HCT116 (cell line): ENCODE data around the gene C1orf174. TPM values are rescaled to one million over a fixed set of nuclear protein-coding genes. Genes with fewer than 3 reads are reported as not detected.

Experiments used
- ATAC-seq: fragments of 200-7000 bp; cut with Tn5 transposase; 2 replicates; pipeline ENCODE4 v1.9.1; 2020; ENCODE audit warnings: mild to moderate bottlenecking, moderate library complexity
- BruUV-seq: library from RNA; stranded (reverse); fragments of 400-500 nt; replicated peaks from 2 replicates; lab custom pipeline; 2021; lab: Mats Ljungman, UMichigan
- CTCF ChIA-PET: fragments of 300-600 bp; sonication (Branson Sonifier 250); formaldehyde crosslinking; loops from one replicate; lab custom pipeline; 2021; ENCODE audit warnings: antibody characterized with exemption; lab: Charles Lee
- POLR2A ChIA-PET: fragments of 300-600, 350-600 bp; sonication (Branson Sonifier 250); formaldehyde crosslinking; loops from one replicate; lab custom pipeline; 2021; ENCODE audit warnings: antibody characterized with exemption; lab: Charles Lee
- RAD21 ChIA-PET, 2 experiments: fragments of 300-600 bp; sonication (Branson Sonifier 250); formaldehyde crosslinking; loops; one replicate each; lab custom pipeline; 2023; ENCODE audit warnings: low total read pairs in 2 of 2; ENCODE audit not compliant: uncharacterized antibody in 2 of 2, unreplicated experiment in 2 of 2, low non-redundant PET in 1 of 2; lab: Charles Lee
- DNase-seq: peaks from one replicate; pipeline ENCODE4 v3.0.0-alpha.2; 2010; ENCODE audit warnings: low read depth, low spot score
- H2AFZ ChIP-seq: fragments of 200-600 bp; shearing (Covaris generic), sonication (generic); 2 replicates; pipeline ENCODE4 v1.6.1; 2017; ENCODE audit warnings: low read depth, mixed run types, mixed read lengths, antibody characterized with exemption, low read length; ENCODE audit not compliant: poor library complexity, severe bottlenecking
- H3K27ac ChIP-seq: 2 replicates; pipeline ENCODE4 v1.5.1; 2012; ENCODE audit warnings: low read depth, low read length
- H3K27me3 ChIP-seq: fragments of 200-600 bp; sonication (generic); 2 replicates; pipeline ENCODE4 v1.6.1; 2016; ENCODE audit warnings: mixed run types, low read length, mixed read lengths; ENCODE audit not compliant: insufficient read depth
- H3K36me3 ChIP-seq, 2 experiments: fragments of 200-500 bp in 1 of 2; fragments of 200-600 bp in 1 of 2; sonication (Bioruptor generic) in 1 of 2; sonication (generic) in 1 of 2; 2 replicates each; pipeline versions ENCODE4 v1.5.1 to v1.6.1; 2014 to 2016; ENCODE audit warnings: low read length in 2 of 2, inconsistent platforms in 1 of 2, mixed read lengths in 1 of 2, mixed run types in 1 of 2; ENCODE audit not compliant: insufficient read depth in 2 of 2, control insufficient read depth in 1 of 2
- H3K4me1 ChIP-seq, 2 experiments: fragments of 200-600 bp in 1 of 2; sonication (generic) in 1 of 2; 2 replicates each; pipeline versions ENCODE4 v1.5.1 to v1.6.1; 2012 to 2017; ENCODE audit warnings: low read length in 2 of 2, inconsistent platforms in 1 of 2, mild to moderate bottlenecking in 1 of 2, mixed read lengths in 1 of 2, mixed run types in 1 of 2, moderate library complexity in 1 of 2; ENCODE audit not compliant: insufficient read depth in 2 of 2, control insufficient read depth in 1 of 2
- H3K4me2 ChIP-seq: fragments of 200-600 bp; sonication (generic); 2 replicates; pipeline ENCODE4 v1.6.1; 2017; ENCODE audit warnings: mixed run types, low read length, mixed read lengths
- H3K4me3 ChIP-seq, 2 experiments: fragments of 200-600 bp in 1 of 2; sonication (generic) in 1 of 2; replicated peaks in 1 of 2; 2 replicates each; pipeline ENCODE4 v1.5.1; 2011 to 2016; ENCODE audit warnings: low read length in 2 of 2, control low read depth in 1 of 2, low read depth in 1 of 2, mild to moderate bottlenecking in 1 of 2, mixed read lengths in 1 of 2, mixed run types in 1 of 2
- H3K79me2 ChIP-seq: fragments of 200-600 bp; sonication (generic); 2 replicates; pipeline ENCODE4 v1.6.1; 2017; ENCODE audit warnings: mild to moderate bottlenecking, mixed run types, low read length, moderate library complexity, mixed read lengths; ENCODE audit not compliant: insufficient read depth
- H3K9ac ChIP-seq: fragments of 200-600 bp; sonication (generic); 2 replicates; pipeline ENCODE4 v1.6.1; 2016; ENCODE audit warnings: low read length, mixed read lengths
- H3K9me2 ChIP-seq: fragments of 200-600 bp; sonication (generic), shearing (Covaris generic); 2 replicates; pipeline ENCODE4 v1.6.1; 2017; ENCODE audit warnings: mixed run types, mild to moderate bottlenecking, moderate library complexity; ENCODE audit not compliant: insufficient read depth
- H3K9me3 ChIP-seq, 2 experiments: fragments of 200-500 bp in 1 of 2; fragments of 200-600 bp in 1 of 2; sonication (Bioruptor generic) in 1 of 2; sonication (generic) in 1 of 2; 2 replicates each; pipeline ENCODE4 v1.6.1; 2014 to 2017; ENCODE audit warnings: low read length in 2 of 2, mixed read lengths in 2 of 2, inconsistent platforms in 1 of 2, low read depth in 1 of 2, mild to moderate bottlenecking in 1 of 2, mixed run types in 1 of 2, moderate library complexity in 1 of 2; ENCODE audit not compliant: control insufficient read depth in 1 of 2, insufficient read depth in 1 of 2
- H4K20me1 ChIP-seq: fragments of 200-600 bp; sonication (generic), shearing (Covaris generic); 2 replicates; pipeline ENCODE4 v1.6.1; 2017; ENCODE audit warnings: mixed run types, mild to moderate bottlenecking, moderate library complexity; ENCODE audit not compliant: insufficient read depth
- ATF3 ChIP-seq: IDR thresholded peaks from 2 replicates; pipeline ENCODE4 v1.6.1; 2012
- CBX3 ChIP-seq: IDR thresholded peaks from 2 replicates; pipeline ENCODE4 v1.6.1; 2012; ENCODE audit warnings: low read depth
- CEBPB ChIP-seq: IDR thresholded peaks from 2 replicates; pipeline ENCODE4 v1.6.1; 2012; ENCODE audit warnings: low read depth
- EGR1 ChIP-seq: IDR thresholded peaks from 2 replicates; pipeline ENCODE4 v1.6.1; 2012; ENCODE audit warnings: low read depth
- ELF1 ChIP-seq: IDR thresholded peaks from 2 replicates; pipeline ENCODE4 v1.6.1; 2012; ENCODE audit warnings: low read depth, borderline replicate concordance
- EZH2phosphoT487 ChIP-seq: fragments of 200-600 bp; IDR thresholded peaks from 2 replicates; pipeline ENCODE4 v1.6.1; 2018; ENCODE audit warnings: antibody characterized with exemption, borderline replicate concordance
- FOSL1 ChIP-seq: IDR thresholded peaks from 2 replicates; pipeline ENCODE4 v1.6.1; 2012; ENCODE audit warnings: low read depth
- JUND ChIP-seq: IDR thresholded peaks from 2 replicates; pipeline ENCODE4 v1.6.1; 2012
- POLR2A ChIP-seq: IDR thresholded peaks from 2 replicates; pipeline ENCODE4 v1.7.0; 2011; ENCODE audit warnings: borderline replicate concordance; ENCODE audit not compliant: insufficient read depth, insufficient read length; ENCODE audit errors: extremely low read depth
- POLR2AphosphoS5 ChIP-seq: IDR thresholded peaks from 2 replicates; pipeline ENCODE4 v1.6.1; 2011; ENCODE audit warnings: mild to moderate bottlenecking, low read depth, low read length, moderate library complexity
- RAD21 ChIP-seq: IDR thresholded peaks from 2 replicates; pipeline ENCODE4 v1.6.1; 2012; ENCODE audit warnings: low read depth, mild to moderate bottlenecking
- SIN3A ChIP-seq: IDR thresholded peaks from 2 replicates; pipeline ENCODE4 v1.6.1; 2012; ENCODE audit warnings: low read depth
- SP1 ChIP-seq: IDR thresholded peaks from 2 replicates; pipeline ENCODE4 v1.6.1; 2012; ENCODE audit warnings: low read depth
- TCF7L2 ChIP-seq: IDR thresholded peaks from 2 replicates; pipeline ENCODE4 v1.7.0; 2011; ENCODE audit warnings: borderline replicate concordance, inconsistent platforms; ENCODE audit not compliant: insufficient read depth, insufficient read length; ENCODE audit errors: extremely low read depth
- YY1 ChIP-seq: IDR thresholded peaks from 2 replicates; pipeline ENCODE4 v1.6.1; 2011; ENCODE audit warnings: low read length, low read depth, moderate library complexity, mild to moderate bottlenecking; ENCODE audit not compliant: insufficient replicate concordance; ENCODE audit errors: extremely low read depth
- ZFX ChIP-seq: fragments of 450-650 bp; IDR thresholded peaks from 2 replicates; pipeline ENCODE4 v1.6.1; 2017
- ZNF274 ChIP-seq: fragments of 200-500 bp; sonication (Bioruptor generic); IDR thresholded peaks from 2 replicates; pipeline ENCODE4 v1.6.1; 2014; ENCODE audit warnings: mild to moderate bottlenecking, low read depth, low read length, inconsistent platforms
- intact Hi-C: fragments of 100-400 bp; cut with micrococcal nuclease; formaldehyde crosslinking; loops from 2 replicates; pipeline ENCODE4 v1.10.0; 2022
- total RNA-seq: library from RNA; stranded (reverse); gene quantifications from one replicate; pipeline ENCODE4 v1.2.1, GENCODE V29; 2021; ENCODE audit not compliant: unreplicated experiment
- TF ChIP-seq, protein P1 (sequence below), 3 experiments: fragments of 200-600 bp in 1 of 3; sonication (generic) in 1 of 3; IDR thresholded peaks in 2 of 3; conservative IDR thresholded peaks in 1 of 3; 2 replicates each; pipeline ENCODE4 v1.5.1; 2012 to 2017; ENCODE audit warnings: low read depth in 2 of 3, low read length in 2 of 3, antibody characterized with exemption in 1 of 3, borderline replicate concordance in 1 of 3, control low read depth in 1 of 3, mild to moderate bottlenecking in 1 of 3, mixed read lengths in 1 of 3, mixed run types in 1 of 3, moderate library complexity in 1 of 3; ENCODE audit not compliant: insufficient read depth in 1 of 3
- TF ChIP-seq, protein P2 (sequence below): IDR thresholded peaks from 2 replicates; pipeline ENCODE4 v1.6.1; 2011; ENCODE audit warnings: mild to moderate bottlenecking, low read length, moderate library complexity; ENCODE audit not compliant: insufficient replicate concordance; ENCODE audit errors: extremely low read depth

The C1orf174 gene
- total RNA-seq, 1 experiment from 2014 or later, result 33.7 TPM

DNA sequence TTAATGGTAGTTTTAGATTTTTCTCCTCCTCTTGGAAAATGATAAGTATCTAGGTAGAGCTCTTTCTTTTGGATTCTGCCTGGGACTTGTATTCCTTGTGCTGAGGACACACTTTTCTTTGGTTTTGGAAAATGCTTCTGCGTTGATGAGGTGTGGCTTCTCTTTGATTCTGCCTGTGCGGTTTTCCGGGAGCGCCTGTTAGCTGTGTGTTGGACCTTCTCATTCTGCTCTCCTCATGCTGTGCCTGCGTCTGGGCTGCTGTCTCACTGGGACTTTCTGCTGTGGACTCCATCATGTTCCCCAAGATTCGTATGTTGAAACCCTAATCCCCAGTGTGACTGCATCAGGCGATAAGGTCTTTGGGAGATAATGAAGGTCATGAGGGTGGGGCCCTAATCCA, 21.0 kb downstream of the C1orf174 start:
- BruUV-seq, result no TSS peak
- H3K9ac ChIP-seq, result no peak overlapping the region
- TF ChIP-seq CEBPB (no peak), ZFX (no peak), EZH2phosphoT487 (no peak)
- TF ChIP-seq, all 23 proteins: peak for 0
- ChIA-PET CTCF (no interaction called here), POLR2A (no interaction called here), RAD21 (no interaction called here)
- no peak for DNase-seq
- Histone ChIP-seq H3K4me2 (no peak overlapping the region), H3K4me3 (no peak overlapping the region), H3K9me3 (peaks cover 3 to 5% of the 10 kb centered on the region in 2 experiments; a peak in 2 of 4 replicates), H3K9me2 (no peaks in the 10 kb centered on the region), H3K27ac (no peak overlapping the region), H3K36me3 (peaks cover 0 to 8% of the 10 kb centered on the region in 2 experiments; a peak in 2 of 4 replicates), H4K20me1 (no peaks in the 10 kb centered on the region), H2AFZ (no peak overlapping the region), H3K4me1 (no peaks in the 10 kb centered on the region), H3K79me2 (no peaks in the 10 kb centered on the region), H3K27me3 (no peaks in the 10 kb centered on the region)
- ATAC-seq, result no peak
- intact Hi-C loops, result no loop called here

GRCh38 chr1:3876716-3877115, 23.4 kb downstream of the C1orf174 start:
- intact Hi-C loops, result no loop called here
- Histone ChIP-seq H3K9me2 (no peaks in the 10 kb centered on the region), H3K27me3 (no peaks in the 10 kb centered on the region), H3K4me1 (no peaks in the 10 kb centered on the region), H3K4me2 (no peak overlapping the region), H3K36me3 (peaks cover 0 to 13% of the 10 kb centered on the region in 2 experiments; a peak in 3 of 4 replicates)
- DNase-seq, result no peak
- RAD21 ChIA-PET, result no interaction called here
- no peak for TF ChIP-seq SIN3A
- no peak for TF ChIP-seq ATF3
- no peak for TF ChIP-seq TCF7L2
- TF ChIP-seq, protein P1, sequence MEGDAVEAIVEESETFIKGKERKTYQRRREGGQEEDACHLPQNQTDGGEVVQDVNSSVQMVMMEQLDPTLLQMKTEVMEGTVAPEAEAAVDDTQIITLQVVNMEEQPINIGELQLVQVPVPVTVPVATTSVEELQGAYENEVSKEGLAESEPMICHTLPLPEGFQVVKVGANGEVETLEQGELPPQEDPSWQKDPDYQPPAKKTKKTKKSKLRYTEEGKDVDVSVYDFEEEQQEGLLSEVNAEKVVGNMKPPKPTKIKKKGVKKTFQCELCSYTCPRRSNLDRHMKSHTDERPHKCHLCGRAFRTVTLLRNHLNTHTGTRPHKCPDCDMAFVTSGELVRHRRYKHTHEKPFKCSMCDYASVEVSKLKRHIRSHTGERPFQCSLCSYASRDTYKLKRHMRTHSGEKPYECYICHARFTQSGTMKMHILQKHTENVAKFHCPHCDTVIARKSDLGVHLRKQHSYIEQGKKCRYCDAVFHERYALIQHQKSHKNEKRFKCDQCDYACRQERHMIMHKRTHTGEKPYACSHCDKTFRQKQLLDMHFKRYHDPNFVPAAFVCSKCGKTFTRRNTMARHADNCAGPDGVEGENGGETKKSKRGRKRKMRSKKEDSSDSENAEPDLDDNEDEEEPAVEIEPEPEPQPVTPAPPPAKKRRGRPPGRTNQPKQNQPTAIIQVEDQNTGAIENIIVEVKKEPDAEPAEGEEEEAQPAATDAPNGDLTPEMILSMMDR (IDR thresholded peaks at IDR 0.05 in 2 of 3, conservative IDR thresholded peaks at IDR 0.05 in 1 of 3; ENCODE audit: borderline replicate concordance in 1 of 3, insufficient read depth in 1 of 3, low read depth in 2 of 3, low read length in 2 of 3), result no peak
- no peak for TF ChIP-seq YY1
- no peak for TF ChIP-seq SP1
- TF ChIP-seq ELF1, result no peak
- TF ChIP-seq RAD21, result no peak
- TF ChIP-seq, protein P2, sequence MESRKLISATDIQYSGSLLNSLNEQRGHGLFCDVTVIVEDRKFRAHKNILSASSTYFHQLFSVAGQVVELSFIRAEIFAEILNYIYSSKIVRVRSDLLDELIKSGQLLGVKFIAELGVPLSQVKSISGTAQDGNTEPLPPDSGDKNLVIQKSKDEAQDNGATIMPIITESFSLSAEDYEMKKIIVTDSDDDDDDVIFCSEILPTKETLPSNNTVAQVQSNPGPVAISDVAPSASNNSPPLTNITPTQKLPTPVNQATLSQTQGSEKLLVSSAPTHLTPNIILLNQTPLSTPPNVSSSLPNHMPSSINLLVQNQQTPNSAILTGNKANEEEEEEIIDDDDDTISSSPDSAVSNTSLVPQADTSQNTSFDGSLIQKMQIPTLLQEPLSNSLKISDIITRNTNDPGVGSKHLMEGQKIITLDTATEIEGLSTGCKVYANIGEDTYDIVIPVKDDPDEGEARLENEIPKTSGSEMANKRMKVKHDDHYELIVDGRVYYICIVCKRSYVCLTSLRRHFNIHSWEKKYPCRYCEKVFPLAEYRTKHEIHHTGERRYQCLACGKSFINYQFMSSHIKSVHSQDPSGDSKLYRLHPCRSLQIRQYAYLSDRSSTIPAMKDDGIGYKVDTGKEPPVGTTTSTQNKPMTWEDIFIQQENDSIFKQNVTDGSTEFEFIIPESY, result no peak
- no peak for TF ChIP-seq JUND
- no peak for TF ChIP-seq ZNF274
- no peak for TF ChIP-seq POLR2A
- no peak for TF ChIP-seq EGR1
- TF ChIP-seq POLR2AphosphoS5, result no peak
- TF ChIP-seq ZFX, result no peak
- no peak for TF ChIP-seq FOSL1
- TF ChIP-seq CBX3, result no peak
- no peak for TF ChIP-seq CEBPB
- TF ChIP-seq, all 23 proteins: peak for 0
- no peak overlapping the region for H3K27ac ChIP-seq
- POLR2A ChIA-PET, result no interaction called here
- no peak overlapping the region for H3K4me3 ChIP-seq
- H4K20me1 ChIP-seq, result no peaks in the 10 kb centered on the region
- peaks cover 3 to 5% of the 10 kb centered on the region in 2 experiments; a peak in 2 of 4 replicates for H3K9me3 ChIP-seq
- H3K79me2 ChIP-seq, result no peaks in the 10 kb centered on the region
- no peak overlapping the region for H2AFZ ChIP-seq
- BruUV-seq, result no TSS peak
- no peak overlapping the region for H3K9ac ChIP-seq
- CTCF ChIA-PET, result no interaction called here
- ATAC-seq, result no peak
